Gastroesophageal sphincter (tissue), 3 donors: ENCODE results near the gene MAML2.

Experiments used
- POLR2A ChIP-seq, 2 donors: fragments of 450-650 bp; IDR thresholded peaks; one replicate each; pipeline ENCODE4 v1.6.1; 2017; ENCODE audit warnings: antibody characterized with exemption in 2 of 2, mild to moderate bottlenecking in 2 of 2, moderate library complexity in 1 of 2
- TF ChIP-seq, protein P1 (sequence below), 4 experiments: fragments of 200-600 bp in 2 of 4; fragments of 450-650 bp in 2 of 4; sonication (generic) in 1 of 4; IDR thresholded peaks; one replicate each; pipeline ENCODE4 v1.5.1; 2017 to 2019; ENCODE audit warnings: antibody characterized with exemption in 4 of 4, mild to moderate bottlenecking in 2 of 4, moderate library complexity in 2 of 4

- no peak for TF ChIP-seq POLR2A (IDR thresholded peaks at IDR 0.05)
- TF ChIP-seq, protein P1, sequence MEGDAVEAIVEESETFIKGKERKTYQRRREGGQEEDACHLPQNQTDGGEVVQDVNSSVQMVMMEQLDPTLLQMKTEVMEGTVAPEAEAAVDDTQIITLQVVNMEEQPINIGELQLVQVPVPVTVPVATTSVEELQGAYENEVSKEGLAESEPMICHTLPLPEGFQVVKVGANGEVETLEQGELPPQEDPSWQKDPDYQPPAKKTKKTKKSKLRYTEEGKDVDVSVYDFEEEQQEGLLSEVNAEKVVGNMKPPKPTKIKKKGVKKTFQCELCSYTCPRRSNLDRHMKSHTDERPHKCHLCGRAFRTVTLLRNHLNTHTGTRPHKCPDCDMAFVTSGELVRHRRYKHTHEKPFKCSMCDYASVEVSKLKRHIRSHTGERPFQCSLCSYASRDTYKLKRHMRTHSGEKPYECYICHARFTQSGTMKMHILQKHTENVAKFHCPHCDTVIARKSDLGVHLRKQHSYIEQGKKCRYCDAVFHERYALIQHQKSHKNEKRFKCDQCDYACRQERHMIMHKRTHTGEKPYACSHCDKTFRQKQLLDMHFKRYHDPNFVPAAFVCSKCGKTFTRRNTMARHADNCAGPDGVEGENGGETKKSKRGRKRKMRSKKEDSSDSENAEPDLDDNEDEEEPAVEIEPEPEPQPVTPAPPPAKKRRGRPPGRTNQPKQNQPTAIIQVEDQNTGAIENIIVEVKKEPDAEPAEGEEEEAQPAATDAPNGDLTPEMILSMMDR (IDR thresholded peaks at IDR 0.05), result no peak
These were observed 64.7 kb downstream of the MAML2 start for GRCh38 chr11:96278039-96278897.
